Measurements from ENCODE around the gene KCNJ8.
"Not testable (repeated sequence)": the region's sequence is repeated elsewhere in the genome, so short reads cannot be mapped to it uniquely, and the experiment has no call there.

Gene KCNJ8

GRCh38 chr12:21774358-21775132 lies at the start of gene KCNJ8:
Gene KCNJ8 (minus strand): TSS chr12:21774706. CDS start chr12:21773616, 1,090 bp downstream.
- DNase-seq: peak; percentile 45

- no peak for DNase-seq
These were observed 49.1 kb upstream of the KCNJ8 start for GRCh38 chr12:21823581-21823980.

GRCh38 chr12:21819678-21820077 lies 45.2 kb upstream of the KCNJ8 start:
- no peak for DNase-seq

GRCh38 chr12:21819236-21819635 lies 44.7 kb upstream of the KCNJ8 start:
- no peak for DNase-seq

- no peak for DNase-seq
These were observed 44.1 kb upstream of the KCNJ8 start for GRCh38 chr12:21818627-21819026.

GRCh38 chr12:21815306-21816062 lies 41.0 kb upstream of the KCNJ8 start:
- DNase-seq: no peak

GRCh38 chr12:21814814-21815213 lies 40.3 kb upstream of the KCNJ8 start:
- DNase-seq: no peak

GRCh38 chr12:21814327-21814726 lies 39.8 kb upstream of the KCNJ8 start:
- no peak for DNase-seq

GRCh38 chr12:21813751-21814150 lies 39.2 kb upstream of the KCNJ8 start:
- DNase-seq: no peak

- no peak for DNase-seq
These were observed 38.6 kb upstream of the KCNJ8 start for GRCh38 chr12:21813125-21813524.

GRCh38 chr12:21812340-21812739 lies 37.8 kb upstream of the KCNJ8 start:
- not testable (repeated sequence) for DNase-seq

GRCh38 chr12:21809100-21809499 lies 34.6 kb upstream of the KCNJ8 start:
- DNase-seq: no peak

- no peak for DNase-seq
These were observed 31.7 kb upstream of the KCNJ8 start for GRCh38 chr12:21806255-21806654.

- DNase-seq: no peak
These were observed 27.2 kb upstream of the KCNJ8 start for GRCh38 chr12:21801522-21802288.

GRCh38 chr12:21800011-21800410 lies 25.5 kb upstream of the KCNJ8 start:
- no peak for DNase-seq

GRCh38 chr12:21797539-21797938 lies 23.0 kb upstream of the KCNJ8 start:
- DNase-seq: no peak

GRCh38 chr12:21795648-21796328 lies 21.3 kb upstream of the KCNJ8 start:
- no peak for DNase-seq

GRCh38 chr12:21794807-21795595 lies 20.5 kb upstream of the KCNJ8 start:
- DNase-seq: not testable (repeated sequence)

- not testable (repeated sequence) for DNase-seq
These were observed 15.2 kb upstream of the KCNJ8 start for GRCh38 chr12:21789687-21790086.

GRCh38 chr12:21788089-21788983 lies 13.8 kb upstream of the KCNJ8 start:
- DNase-seq: no peak

GRCh38 chr12:21786041-21786531 lies 11.6 kb upstream of the KCNJ8 start:
- DNase-seq: no peak

Data from NCI-H510A (cell line).